CD14-positive monocyte (primary cell): ENCODE results near the gene FOXC1. TPM values are rescaled to one million over a fixed set of nuclear protein-coding genes. Genes with fewer than 3 reads are reported as not detected.
A peak's percentile ranks its signal among the peaks of the same experiment; 100 is the strongest.

Source experiments
- DNase-seq, 3 donors: peaks; one replicate each; pipeline ENCODE4 v3.0.0-alpha.2; 2011 to 2022
- H2AFZ ChIP-seq: 2 replicates; pipeline ENCODE4 v1.6.0; 2012; ENCODE audit warnings: mild to moderate bottlenecking, low read depth, low read length, inconsistent platforms; ENCODE audit not compliant: insufficient read depth, poor library complexity, severe bottlenecking
- H3K27ac ChIP-seq, 2 donors: 1 replicate in 1 of 2; 2 replicates in 1 of 2; pipeline ENCODE4 v1.5.1; 2012 to 2013; ENCODE audit warnings: low read length in 2 of 2, control low read depth in 1 of 2, inconsistent platforms in 1 of 2, low read depth in 1 of 2, mild to moderate bottlenecking in 1 of 2
- H3K27me3 ChIP-seq, 2 donors: one replicate each; pipeline versions ENCODE4 v1.6.0 to v1.6.1; 2011 to 2013; ENCODE audit warnings: low read length in 2 of 2; ENCODE audit not compliant: control insufficient read depth in 2 of 2, insufficient read depth in 2 of 2
- H3K36me3 ChIP-seq, 2 donors: replicated peaks in 1 of 2; 1 replicate in 1 of 2; 2 replicates in 1 of 2; pipeline versions ENCODE4 v1.5.1 to v1.6.1; 2012 to 2013; ENCODE audit warnings: low read length in 2 of 2, control low read depth in 1 of 2, inconsistent platforms in 1 of 2, mild to moderate bottlenecking in 1 of 2; ENCODE audit not compliant: insufficient read depth in 2 of 2, control insufficient read depth in 1 of 2
- H3K4me1 ChIP-seq, 2 donors: 1 replicate in 1 of 2; 2 replicates in 1 of 2; pipeline versions ENCODE4 v1.5.1 to v1.6.1; 2012 to 2013; ENCODE audit warnings: low read length in 2 of 2, control low read depth in 1 of 2, inconsistent platforms in 1 of 2, mild to moderate bottlenecking in 1 of 2, moderate library complexity in 1 of 2; ENCODE audit not compliant: insufficient read depth in 2 of 2, control insufficient read depth in 1 of 2
- H3K4me2 ChIP-seq: replicated peaks from 2 replicates; pipeline ENCODE3; 2012; ENCODE audit warnings: low read length, moderate library complexity, mild to moderate bottlenecking; ENCODE audit not compliant: poor library complexity, severe bottlenecking; ENCODE audit errors: extremely low read depth
- H3K4me3 ChIP-seq, 3 experiments: fragments of 200-600 bp in 1 of 3; sonication (generic) in 1 of 3; replicated peaks in 1 of 3; 1 replicate in 2 of 3; 2 replicates in 1 of 3; pipeline ENCODE4 v1.5.1; 2011 to 2013; ENCODE audit warnings: low read length in 3 of 3, mild to moderate bottlenecking in 3 of 3, control low read depth in 2 of 3, low read depth in 2 of 3, inconsistent platforms in 1 of 3, moderate library complexity in 1 of 3
- H3K79me2 ChIP-seq: 2 replicates; pipeline ENCODE4 v1.6.0; 2012; ENCODE audit warnings: mild to moderate bottlenecking, control low read depth, inconsistent platforms, low read length, moderate library complexity; ENCODE audit not compliant: insufficient read depth
- H3K9ac ChIP-seq: 2 replicates; pipeline ENCODE4 v1.6.0; 2017; ENCODE audit warnings: low read length, mild to moderate bottlenecking; ENCODE audit not compliant: insufficient read depth, poor library complexity, severe bottlenecking
- H3K9me3 ChIP-seq, 2 donors: replicated peaks in 1 of 2; 1 replicate in 1 of 2; 2 replicates in 1 of 2; pipeline versions ENCODE4 v1.5.1 to v1.6.1; 2012 to 2013; ENCODE audit warnings: low read length in 2 of 2, control low read depth in 1 of 2; ENCODE audit not compliant: control insufficient read depth in 1 of 2, insufficient read depth in 1 of 2
- H4K20me1 ChIP-seq: 2 replicates; pipeline ENCODE4 v1.6.0; 2012; ENCODE audit warnings: mild to moderate bottlenecking, low read length, control low read depth, moderate library complexity; ENCODE audit not compliant: insufficient read depth
- H3K27ac Mint-ChIP-seq, 7 donors: one replicate each; pipeline ENCODE4 v1.8.0; 2020; ENCODE audit warnings: mild to moderate bottlenecking in 7 of 7, mixed read lengths in 7 of 7, moderate library complexity in 6 of 7, inconsistent platforms in 2 of 7
- H3K27me3 Mint-ChIP-seq, 3 donors: one replicate each; pipeline ENCODE4 v1.8.0; 2021 to 2022; ENCODE audit warnings: low read depth in 3 of 3, mild to moderate bottlenecking in 3 of 3, mixed read lengths in 3 of 3, moderate library complexity in 3 of 3, inconsistent platforms in 1 of 3
- H3K36me3 Mint-ChIP-seq, 2 donors: one replicate each; pipeline ENCODE4 v1.8.0; 2020; ENCODE audit warnings: mixed read lengths in 2 of 2, inconsistent platforms in 1 of 2, mild to moderate bottlenecking in 1 of 2
- H3K4me1 Mint-ChIP-seq: one replicate; pipeline ENCODE4 v1.8.0; 2020; ENCODE audit warnings: mild to moderate bottlenecking, mixed read lengths
- H3K4me3 Mint-ChIP-seq, 2 donors: one replicate each; pipeline ENCODE4 v1.8.0; 2020; ENCODE audit warnings: mild to moderate bottlenecking in 2 of 2, mixed read lengths in 2 of 2, moderate library complexity in 1 of 2
- H3K9me3 Mint-ChIP-seq, 7 donors: one replicate each; pipeline ENCODE4 v1.8.0; 2020 to 2022; ENCODE audit warnings: mixed read lengths in 7 of 7, mild to moderate bottlenecking in 6 of 7, moderate library complexity in 6 of 7, inconsistent platforms in 2 of 7
- WGBS: methylation state at CpG from one replicate; pipeline ENCODE4 v1.1.5; 2013; ENCODE audit warnings: missing lambda C conversion rate; ENCODE audit not compliant: insufficient coverage; 5-methylcytosine and 5-hydroxymethylcytosine counted together
- intact Hi-C, 2 donors: fragments of 100-400 bp; cut with micrococcal nuclease; formaldehyde crosslinking; loops; one replicate each; pipeline versions ENCODE4 v1.15.0 to v1.15.1; 2023
- polyA plus RNA-seq, 3 donors: library from polyadenylated mRNA; depleted of rRNA in 1 of 3; unstranded in 2 of 3; stranded (reverse) in 1 of 3; fragments of 300-500 nt in 2 of 3; fragments of >200 nt in 1 of 3; fragmentation: Illumina TruSeq in 2 of 3; gene quantifications; 1 replicate in 2 of 3; 2 replicates in 1 of 3; pipeline ENCODE4 v1.2.3, GENCODE V29; 2012 to 2021
- TF ChIP-seq, protein P1 (sequence below): fragments of 200-600 bp; IDR thresholded peaks from one replicate; pipeline ENCODE4 v1.8.0; 2022; ENCODE audit warnings: antibody characterized with exemption, mild to moderate bottlenecking

FOXC1 gene
- polyA plus RNA-seq, 3 donors: 0.36 TPM; not detected in 2

DNA sequence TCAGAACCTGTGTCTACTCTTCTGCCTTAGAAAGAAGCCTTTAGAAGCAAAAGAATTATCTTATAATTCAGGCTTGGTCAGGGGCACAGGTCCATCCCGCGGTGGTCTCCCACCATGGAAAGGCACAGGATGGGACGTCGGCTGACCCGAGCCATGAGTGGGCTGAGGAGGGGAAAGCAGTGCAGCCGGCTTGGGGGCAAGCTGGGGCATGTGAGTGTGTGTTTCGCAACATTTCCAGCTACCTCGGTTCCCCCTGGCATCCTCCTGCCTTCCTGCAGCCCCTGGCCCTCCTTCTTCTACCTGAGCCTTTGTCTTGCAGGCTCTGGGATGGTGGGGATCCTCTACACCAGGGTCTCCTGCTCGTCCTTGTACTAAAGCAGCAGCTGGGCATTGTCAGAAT lies 29.1 kb upstream of the FOXC1 start:
- no peak overlapping the region for H3K4me3 ChIP-seq
- H3K27ac ChIP-seq: no peak overlapping the region
- H3K9me3 Mint-ChIP-seq: peaks cover 0 to 4% (median 0%) of the 10 kb centered on the region in 7 donors
- WGBS: 90% methylated on average over 6 of the region's 9 CpGs
- H3K9me3 ChIP-seq: no peaks in the 10 kb centered on the region
- H3K4me3 Mint-ChIP-seq: no peak overlapping the region
- H3K36me3 ChIP-seq: no peaks in the 10 kb centered on the region
- no peak overlapping the region for H3K4me2 ChIP-seq
- H4K20me1 ChIP-seq: no peaks in the 10 kb centered on the region
- H3K27me3 ChIP-seq: no peaks in the 10 kb centered on the region
- no peak overlapping the region for H3K9ac ChIP-seq
- no peak for DNase-seq
- peaks cover under 1 to 12% (median 5%) of the 10 kb centered on the region in 3 donors for H3K27me3 Mint-ChIP-seq
- peaks cover 3% of the 10 kb centered on the region for H3K4me1 Mint-ChIP-seq
- no peaks in the 10 kb centered on the region for H3K4me1 ChIP-seq
- peak overlapping the region in 1 of 7 donors; percentile 49 for H3K27ac Mint-ChIP-seq
- no peaks in the 10 kb centered on the region for H3K79me2 ChIP-seq
- H2AFZ ChIP-seq: no peak overlapping the region
- TF ChIP-seq, protein P1, sequence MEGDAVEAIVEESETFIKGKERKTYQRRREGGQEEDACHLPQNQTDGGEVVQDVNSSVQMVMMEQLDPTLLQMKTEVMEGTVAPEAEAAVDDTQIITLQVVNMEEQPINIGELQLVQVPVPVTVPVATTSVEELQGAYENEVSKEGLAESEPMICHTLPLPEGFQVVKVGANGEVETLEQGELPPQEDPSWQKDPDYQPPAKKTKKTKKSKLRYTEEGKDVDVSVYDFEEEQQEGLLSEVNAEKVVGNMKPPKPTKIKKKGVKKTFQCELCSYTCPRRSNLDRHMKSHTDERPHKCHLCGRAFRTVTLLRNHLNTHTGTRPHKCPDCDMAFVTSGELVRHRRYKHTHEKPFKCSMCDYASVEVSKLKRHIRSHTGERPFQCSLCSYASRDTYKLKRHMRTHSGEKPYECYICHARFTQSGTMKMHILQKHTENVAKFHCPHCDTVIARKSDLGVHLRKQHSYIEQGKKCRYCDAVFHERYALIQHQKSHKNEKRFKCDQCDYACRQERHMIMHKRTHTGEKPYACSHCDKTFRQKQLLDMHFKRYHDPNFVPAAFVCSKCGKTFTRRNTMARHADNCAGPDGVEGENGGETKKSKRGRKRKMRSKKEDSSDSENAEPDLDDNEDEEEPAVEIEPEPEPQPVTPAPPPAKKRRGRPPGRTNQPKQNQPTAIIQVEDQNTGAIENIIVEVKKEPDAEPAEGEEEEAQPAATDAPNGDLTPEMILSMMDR: no peak
- intact Hi-C loops: no loop called here
- H3K36me3 Mint-ChIP-seq: no peaks in the 10 kb centered on the region

DNA sequence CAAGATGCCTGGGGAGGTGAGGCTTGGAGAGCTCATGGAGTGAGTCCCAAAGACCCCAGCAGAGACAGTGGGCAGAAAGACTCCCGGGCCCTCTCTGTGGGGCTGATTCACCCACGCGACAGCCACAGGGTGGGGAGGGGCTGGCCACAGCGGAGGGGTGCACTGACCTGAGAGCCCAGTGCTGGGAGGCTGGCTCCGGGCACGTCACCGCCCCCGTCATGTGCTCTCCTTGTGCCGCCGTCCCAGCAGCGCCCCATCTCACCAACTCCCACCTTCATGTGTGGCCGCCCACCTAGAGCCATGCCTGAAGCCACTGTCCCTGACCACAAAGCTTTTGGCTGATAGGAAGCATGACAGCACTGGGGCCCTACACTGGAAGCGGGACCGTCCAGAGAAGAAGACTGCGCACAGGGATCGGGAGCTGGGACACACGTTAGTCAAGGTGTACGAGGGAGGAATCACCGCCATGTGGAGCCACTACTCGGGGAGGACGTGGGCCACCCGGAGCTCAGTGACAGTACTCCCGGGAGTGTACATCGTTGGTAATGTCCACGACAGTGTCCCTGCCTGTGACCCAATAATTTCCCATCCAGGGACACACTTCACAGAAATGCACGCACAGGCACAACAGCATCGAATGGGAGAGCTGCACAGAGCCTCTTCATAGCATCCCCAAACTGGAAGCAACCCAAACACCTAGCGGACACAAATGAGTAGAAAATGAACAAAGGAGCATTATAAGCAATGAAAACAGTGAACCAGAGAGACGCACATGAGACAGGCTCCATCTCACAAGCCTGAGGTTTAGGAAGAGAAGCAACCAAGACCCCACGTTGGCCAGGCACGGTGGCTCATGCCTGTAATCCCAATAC lies 28.4 kb upstream of the FOXC1 start:
- intact Hi-C loops: no loop called here
- Histone ChIP-seq H3K79me2 (no peaks in the 10 kb centered on the region), H3K27ac (no peak overlapping the region), H3K4me2 (no peak overlapping the region), H3K27me3 (no peaks in the 10 kb centered on the region), H3K9me3 (no peaks in the 10 kb centered on the region), H4K20me1 (no peaks in the 10 kb centered on the region), H3K36me3 (no peaks in the 10 kb centered on the region), H3K4me1 (no peaks in the 10 kb centered on the region), H3K9ac (no peak overlapping the region), H2AFZ (no peak overlapping the region), H3K4me3 (no peak overlapping the region)
- 92% methylated on average over 24 of the region's 31 CpGs for WGBS
- no peak for DNase-seq
- Mint-ChIP-seq H3K36me3 (no peaks in the 10 kb centered on the region), H3K4me1 (no peaks in the 10 kb centered on the region), H3K9me3 (peaks cover 0 to 4% (median 0%) of the 10 kb centered on the region in 7 donors), H3K27me3 (peaks cover 2 to 11% (median 5%) of the 10 kb centered on the region in 3 donors), H3K27ac (peak overlapping the region in 2 of 7 donors; percentile 15 to 49), H3K4me3 (no peak overlapping the region)
- TF ChIP-seq, protein P1: no peak
